Measurements from ENCODE around the gene KCNJ18.
"Not testable (repeated sequence)": the region's sequence is repeated elsewhere in the genome, so short reads cannot be mapped to it uniquely, and the experiment has no call there.

KCNJ18 gene

GRCh38 chr17:21671871-21672270 lies 20.5 kb upstream of the KCNJ18 start:
- DNase-seq, result not testable (repeated sequence)

GRCh38 chr17:21673451-21674241 lies 18.7 kb upstream of the KCNJ18 start:
- not testable (repeated sequence) for DNase-seq

- DNase-seq, result no peak
These were observed 18.0 kb upstream of the KCNJ18 start for GRCh38 chr17:21674242-21674731.

GRCh38 chr17:21674891-21675738 lies 17.2 kb upstream of the KCNJ18 start:
- not testable (repeated sequence) for DNase-seq

GRCh38 chr17:21675739-21676130 lies 16.6 kb upstream of the KCNJ18 start:
- DNase-seq, result not testable (repeated sequence)

GRCh38 chr17:21676281-21677111 lies 15.8 kb upstream of the KCNJ18 start:
- no peak for DNase-seq

GRCh38 chr17:21677126-21677910 lies 15.0 kb upstream of the KCNJ18 start:
- DNase-seq, result no peak

- DNase-seq, result no peak
These were observed 14.4 kb upstream of the KCNJ18 start for GRCh38 chr17:21677911-21678310.

- no peak for DNase-seq
These were observed 13.8 kb upstream of the KCNJ18 start for GRCh38 chr17:21678393-21679081.

GRCh38 chr17:21679256-21680146 lies 12.8 kb upstream of the KCNJ18 start:
- DNase-seq, result no peak

GRCh38 chr17:21680366-21680765 lies 12.0 kb upstream of the KCNJ18 start:
- no peak for DNase-seq

- DNase-seq, result not testable (repeated sequence)
These were observed 11.4 kb upstream of the KCNJ18 start for GRCh38 chr17:21680850-21681351.

- not testable (repeated sequence) for DNase-seq
These were observed 10.7 kb upstream of the KCNJ18 start for GRCh38 chr17:21681576-21681975.

GRCh38 chr17:21682130-21682529 lies 10.2 kb upstream of the KCNJ18 start:
- not testable (repeated sequence) for DNase-seq

- DNase-seq, result not testable (repeated sequence)
These were observed 9.1 kb upstream of the KCNJ18 start for GRCh38 chr17:21683142-21683712.

- not testable (repeated sequence) for DNase-seq
These were observed 8.4 kb upstream of the KCNJ18 start for GRCh38 chr17:21683897-21684296.

- not testable (repeated sequence) for DNase-seq
These were observed 7.9 kb upstream of the KCNJ18 start for GRCh38 chr17:21684384-21684783.

GRCh38 chr17:21685061-21685795 lies 7.1 kb upstream of the KCNJ18 start:
- DNase-seq, result not testable (repeated sequence)

Data from activated gamma-delta T cell treated with Interleukin-2 at 50 U/mL for 16 hours (primary cell).